Brain microvascular endothelial cell (primary cell): Measurements from ENCODE around the gene IGF1R.

Experiments
- DNase-seq: peaks from one replicate; pipeline ENCODE4 v3.0.0-alpha.2; 2020
- H3K27ac ChIP-seq: fragments of 250-450 bp; sonication (Bioruptor Pico); 2 replicates; pipeline ENCODE4 v1.5.1; 2020; ENCODE audit warnings: mild to moderate bottlenecking, moderate library complexity
- H3K27me3 ChIP-seq: fragments of 250-450 bp; sonication (Bioruptor Pico); replicated peaks from 2 replicates; pipeline ENCODE4 v1.5.1; 2020; ENCODE audit warnings: mild to moderate bottlenecking
- H3K36me3 ChIP-seq: fragments of 250-450 bp; sonication (Bioruptor Pico); replicated peaks from 2 replicates; pipeline ENCODE4 v1.5.1; 2020; ENCODE audit warnings: mild to moderate bottlenecking
- H3K4me3 ChIP-seq: 2 replicates; pipeline ENCODE4 v1.5.1; 2011; ENCODE audit warnings: low read depth, mild to moderate bottlenecking, control low read depth, low read length, moderate library complexity
- CTCF ChIP-seq: IDR thresholded peaks from 2 replicates; pipeline ENCODE4 v1.5.1; 2011; ENCODE audit warnings: low read depth, mild to moderate bottlenecking, moderate library complexity, low read length, control low read depth, inconsistent platforms; ENCODE audit errors: missing control alignments
- in situ Hi-C: cut with HindIII; loops from 2 replicates; pipeline ENCODE4 v1.10.0; 2017; ENCODE audit warnings: low sequenced_read_pairs, low pct_ligation_motif_present

The IGF1R gene

GRCh38 chr15:98775498-98776230 is 127.3 kb downstream of the IGF1R start:
- Histone ChIP-seq H3K27me3 (no peaks in the 10 kb centered on the region), H3K36me3 (no peaks in the 10 kb centered on the region), H3K4me3 (no peak overlapping the region), H3K27ac (no peak overlapping the region)
- in situ Hi-C loops, result no loop called here
- TF ChIP-seq CTCF, result no peak
- DNase-seq, result no peak

GRCh38 chr15:98776607-98777281 is 128.4 kb downstream of the IGF1R start:
- Histone ChIP-seq H3K4me3 (no peak overlapping the region), H3K27me3 (no peaks in the 10 kb centered on the region), H3K27ac (no peak overlapping the region), H3K36me3 (no peaks in the 10 kb centered on the region)
- DNase-seq, result peak; percentile 38
- TF ChIP-seq CTCF, result no peak
- in situ Hi-C loops, result no loop called here

GRCh38 chr15:98777426-98777825 is 129.1 kb downstream of the IGF1R start:
- Histone ChIP-seq H3K4me3 (no peak overlapping the region), H3K36me3 (no peaks in the 10 kb centered on the region), H3K27ac (no peak overlapping the region), H3K27me3 (no peaks in the 10 kb centered on the region)
- no peak for DNase-seq
- no peak for TF ChIP-seq CTCF
- in situ Hi-C loops, result no loop called here

GRCh38 chr15:98778263-98778959 is 130.1 kb downstream of the IGF1R start:
- Histone ChIP-seq H3K27ac (no peak overlapping the region), H3K36me3 (no peaks in the 10 kb centered on the region), H3K27me3 (no peaks in the 10 kb centered on the region), H3K4me3 (no peak overlapping the region)
- no peak for DNase-seq
- TF ChIP-seq CTCF, result no peak
- in situ Hi-C loops, result no loop called here

- no peak for DNase-seq
- no peak overlapping the region for H3K27ac ChIP-seq
- no peak for TF ChIP-seq CTCF
- no peak overlapping the region for H3K4me3 ChIP-seq
- no peaks in the 10 kb centered on the region for H3K36me3 ChIP-seq
- H3K27me3 ChIP-seq, result no peaks in the 10 kb centered on the region
- in situ Hi-C loops, result no loop called here
Measured at GRCh38 chr15:98778960-98779359, 130.6 kb downstream of the IGF1R start.
